Measurements from ENCODE around the gene EXOC3. TPM values are rescaled to one million over a fixed set of nuclear protein-coding genes. Genes with fewer than 3 reads are reported as not detected.

The EXOC3 gene
- total RNA-seq, 1 experiment from 2014 or later = 60.1 TPM

GRCh38 chr5:432201-432927 lies 10.6 kb upstream of the EXOC3 start (continued):
- TF ChIP-seq, protein P1, sequence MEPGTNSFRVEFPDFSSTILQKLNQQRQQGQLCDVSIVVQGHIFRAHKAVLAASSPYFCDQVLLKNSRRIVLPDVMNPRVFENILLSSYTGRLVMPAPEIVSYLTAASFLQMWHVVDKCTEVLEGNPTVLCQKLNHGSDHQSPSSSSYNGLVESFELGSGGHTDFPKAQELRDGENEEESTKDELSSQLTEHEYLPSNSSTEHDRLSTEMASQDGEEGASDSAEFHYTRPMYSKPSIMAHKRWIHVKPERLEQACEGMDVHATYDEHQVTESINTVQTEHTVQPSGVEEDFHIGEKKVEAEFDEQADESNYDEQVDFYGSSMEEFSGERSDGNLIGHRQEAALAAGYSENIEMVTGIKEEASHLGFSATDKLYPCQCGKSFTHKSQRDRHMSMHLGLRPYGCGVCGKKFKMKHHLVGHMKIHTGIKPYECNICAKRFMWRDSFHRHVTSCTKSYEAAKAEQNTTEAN (CRISPR knock-in tag; IDR thresholded peaks at IDR 0.05) = no peak
- TF ChIP-seq ZNF671 (CRISPR knock-in tag; IDR thresholded peaks at IDR 0.05) (no peak), ZNF121 (CRISPR knock-in tag; IDR thresholded peaks at IDR 0.05) (no peak), CBFB (CRISPR knock-in tag; IDR thresholded peaks at IDR 0.05; ENCODE audit: low read depth) (no peak), ZNF138 (CRISPR knock-in tag; conservative IDR thresholded peaks at IDR 0.05) (no peak)
- TF ChIP-seq, protein P2, sequence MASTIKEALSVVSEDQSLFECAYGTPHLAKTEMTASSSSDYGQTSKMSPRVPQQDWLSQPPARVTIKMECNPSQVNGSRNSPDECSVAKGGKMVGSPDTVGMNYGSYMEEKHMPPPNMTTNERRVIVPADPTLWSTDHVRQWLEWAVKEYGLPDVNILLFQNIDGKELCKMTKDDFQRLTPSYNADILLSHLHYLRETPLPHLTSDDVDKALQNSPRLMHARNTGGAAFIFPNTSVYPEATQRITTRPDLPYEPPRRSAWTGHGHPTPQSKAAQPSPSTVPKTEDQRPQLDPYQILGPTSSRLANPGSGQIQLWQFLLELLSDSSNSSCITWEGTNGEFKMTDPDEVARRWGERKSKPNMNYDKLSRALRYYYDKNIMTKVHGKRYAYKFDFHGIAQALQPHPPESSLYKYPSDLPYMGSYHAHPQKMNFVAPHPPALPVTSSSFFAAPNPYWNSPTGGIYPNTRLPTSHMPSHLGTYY (CRISPR knock-in tag; IDR thresholded peaks at IDR 0.05) = no peak

DNA sequence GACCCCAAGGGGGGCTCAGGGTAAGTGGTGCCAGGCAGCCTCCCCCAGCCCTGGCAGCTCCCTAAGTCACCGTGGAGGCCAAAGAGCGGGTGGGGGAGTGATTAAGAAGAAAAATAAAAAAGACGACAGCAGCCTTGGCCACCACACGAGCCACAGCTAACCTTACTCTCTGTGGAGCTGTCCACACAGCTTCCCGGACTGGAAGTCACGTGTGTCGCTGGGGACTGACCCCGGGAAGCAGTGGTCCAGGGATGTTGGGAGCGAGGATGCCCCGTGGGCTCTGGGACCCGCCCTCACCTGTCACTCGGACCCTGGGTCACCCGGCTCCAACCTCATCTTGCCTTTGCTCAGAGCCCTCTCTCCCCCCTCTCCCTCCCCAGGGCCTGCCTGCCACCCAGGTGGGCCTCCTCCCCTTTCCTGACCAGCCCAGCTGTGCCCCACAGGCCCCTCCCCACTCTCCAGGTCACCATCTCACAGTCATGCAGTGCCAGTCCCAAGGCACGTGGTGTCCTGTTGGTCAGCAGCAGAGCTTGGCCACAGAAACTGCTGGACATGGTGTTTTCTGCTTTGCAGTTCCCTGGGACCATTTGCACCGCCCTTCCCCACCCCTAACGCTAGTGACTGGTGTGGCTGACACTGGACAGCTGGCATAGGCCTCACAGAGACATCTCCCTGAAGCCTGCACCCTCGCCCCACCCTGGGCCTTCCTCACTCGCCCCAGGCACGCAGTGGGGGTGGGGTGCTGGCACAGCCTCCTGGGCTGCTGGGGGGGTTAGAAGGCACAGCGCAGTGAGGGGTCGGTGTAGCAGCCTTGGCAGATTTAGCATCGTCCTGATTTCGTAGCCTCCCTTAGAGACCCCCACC lies 9.8 kb upstream of the EXOC3 start:
- Mint-ChIP-seq H3K9me3 (0 out of 2 replicates have a peak, but pooled peaks cover 2% of the 10 kb centered on the region), H3K27me3 (ENCODE audit: low read depth) (no peaks in the 10 kb centered on the region), H3K27ac (no peak overlapping the region), H3K4me3 (no peak overlapping the region), H3K36me3 (no peaks in the 10 kb centered on the region; the same call in 1 of the 2 replicates), H3K4me1 (peaks cover 4% of the 10 kb centered on the region; the same call in 1 of the 2 replicates)
- ChIA-PET POLR2A (no interaction called here), CTCF (interaction anchor here (0.8 to 8.8 kb wide), 7 partner anchors 7 to 116 kb away, joined by 4 to 73 read pairs (median 8); no protein-coding TSS in a partner anchor)
- DNase-seq (ENCODE audit: low spot score) = no peak
- TF ChIP-seq E2F4 (CRISPR knock-in tag; IDR thresholded peaks at IDR 0.05; ENCODE audit: borderline replicate concordance, low read depth) (no peak), ZNF416 (CRISPR knock-in tag; IDR thresholded peaks at IDR 0.05) (no peak), SP1 (CRISPR knock-in tag; conservative IDR thresholded peaks at IDR 0.05) (no peak), NR2C2 (CRISPR knock-in tag; IDR thresholded peaks at IDR 0.05) (no peak), ZBTB21 (CRISPR knock-in tag; IDR thresholded peaks at IDR 0.05; ENCODE audit: borderline replicate concordance) (no peak)
- TF ChIP-seq, protein P3, sequence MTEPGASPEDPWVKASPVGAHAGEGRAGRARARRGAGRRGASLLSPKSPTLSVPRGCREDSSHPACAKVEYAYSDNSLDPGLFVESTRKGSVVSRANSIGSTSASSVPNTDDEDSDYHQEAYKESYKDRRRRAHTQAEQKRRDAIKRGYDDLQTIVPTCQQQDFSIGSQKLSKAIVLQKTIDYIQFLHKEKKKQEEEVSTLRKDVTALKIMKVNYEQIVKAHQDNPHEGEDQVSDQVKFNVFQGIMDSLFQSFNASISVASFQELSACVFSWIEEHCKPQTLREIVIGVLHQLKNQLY (CRISPR knock-in tag; IDR thresholded peaks at IDR 0.05) = no peak
- TF ChIP-seq, protein P4, sequence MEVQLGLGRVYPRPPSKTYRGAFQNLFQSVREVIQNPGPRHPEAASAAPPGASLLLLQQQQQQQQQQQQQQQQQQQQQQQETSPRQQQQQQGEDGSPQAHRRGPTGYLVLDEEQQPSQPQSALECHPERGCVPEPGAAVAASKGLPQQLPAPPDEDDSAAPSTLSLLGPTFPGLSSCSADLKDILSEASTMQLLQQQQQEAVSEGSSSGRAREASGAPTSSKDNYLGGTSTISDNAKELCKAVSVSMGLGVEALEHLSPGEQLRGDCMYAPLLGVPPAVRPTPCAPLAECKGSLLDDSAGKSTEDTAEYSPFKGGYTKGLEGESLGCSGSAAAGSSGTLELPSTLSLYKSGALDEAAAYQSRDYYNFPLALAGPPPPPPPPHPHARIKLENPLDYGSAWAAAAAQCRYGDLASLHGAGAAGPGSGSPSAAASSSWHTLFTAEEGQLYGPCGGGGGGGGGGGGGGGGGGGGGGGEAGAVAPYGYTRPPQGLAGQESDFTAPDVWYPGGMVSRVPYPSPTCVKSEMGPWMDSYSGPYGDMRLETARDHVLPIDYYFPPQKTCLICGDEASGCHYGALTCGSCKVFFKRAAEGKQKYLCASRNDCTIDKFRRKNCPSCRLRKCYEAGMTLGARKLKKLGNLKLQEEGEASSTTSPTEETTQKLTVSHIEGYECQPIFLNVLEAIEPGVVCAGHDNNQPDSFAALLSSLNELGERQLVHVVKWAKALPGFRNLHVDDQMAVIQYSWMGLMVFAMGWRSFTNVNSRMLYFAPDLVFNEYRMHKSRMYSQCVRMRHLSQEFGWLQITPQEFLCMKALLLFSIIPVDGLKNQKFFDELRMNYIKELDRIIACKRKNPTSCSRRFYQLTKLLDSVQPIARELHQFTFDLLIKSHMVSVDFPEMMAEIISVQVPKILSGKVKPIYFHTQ (CRISPR knock-in tag; IDR thresholded peaks at IDR 0.05) = no peak
- TF ChIP-seq, protein P5, sequence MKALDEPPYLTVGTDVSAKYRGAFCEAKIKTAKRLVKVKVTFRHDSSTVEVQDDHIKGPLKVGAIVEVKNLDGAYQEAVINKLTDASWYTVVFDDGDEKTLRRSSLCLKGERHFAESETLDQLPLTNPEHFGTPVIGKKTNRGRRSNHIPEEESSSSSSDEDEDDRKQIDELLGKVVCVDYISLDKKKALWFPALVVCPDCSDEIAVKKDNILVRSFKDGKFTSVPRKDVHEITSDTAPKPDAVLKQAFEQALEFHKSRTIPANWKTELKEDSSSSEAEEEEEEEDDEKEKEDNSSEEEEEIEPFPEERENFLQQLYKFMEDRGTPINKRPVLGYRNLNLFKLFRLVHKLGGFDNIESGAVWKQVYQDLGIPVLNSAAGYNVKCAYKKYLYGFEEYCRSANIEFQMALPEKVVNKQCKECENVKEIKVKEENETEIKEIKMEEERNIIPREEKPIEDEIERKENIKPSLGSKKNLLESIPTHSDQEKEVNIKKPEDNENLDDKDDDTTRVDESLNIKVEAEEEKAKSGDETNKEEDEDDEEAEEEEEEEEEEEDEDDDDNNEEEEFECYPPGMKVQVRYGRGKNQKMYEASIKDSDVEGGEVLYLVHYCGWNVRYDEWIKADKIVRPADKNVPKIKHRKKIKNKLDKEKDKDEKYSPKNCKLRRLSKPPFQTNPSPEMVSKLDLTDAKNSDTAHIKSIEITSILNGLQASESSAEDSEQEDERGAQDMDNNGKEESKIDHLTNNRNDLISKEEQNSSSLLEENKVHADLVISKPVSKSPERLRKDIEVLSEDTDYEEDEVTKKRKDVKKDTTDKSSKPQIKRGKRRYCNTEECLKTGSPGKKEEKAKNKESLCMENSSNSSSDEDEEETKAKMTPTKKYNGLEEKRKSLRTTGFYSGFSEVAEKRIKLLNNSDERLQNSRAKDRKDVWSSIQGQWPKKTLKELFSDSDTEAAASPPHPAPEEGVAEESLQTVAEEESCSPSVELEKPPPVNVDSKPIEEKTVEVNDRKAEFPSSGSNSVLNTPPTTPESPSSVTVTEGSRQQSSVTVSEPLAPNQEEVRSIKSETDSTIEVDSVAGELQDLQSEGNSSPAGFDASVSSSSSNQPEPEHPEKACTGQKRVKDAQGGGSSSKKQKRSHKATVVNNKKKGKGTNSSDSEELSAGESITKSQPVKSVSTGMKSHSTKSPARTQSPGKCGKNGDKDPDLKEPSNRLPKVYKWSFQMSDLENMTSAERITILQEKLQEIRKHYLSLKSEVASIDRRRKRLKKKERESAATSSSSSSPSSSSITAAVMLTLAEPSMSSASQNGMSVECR (CRISPR knock-in tag; IDR thresholded peaks at IDR 0.05; ENCODE audit: borderline replicate concordance) = no peak
- ATAC-seq = no peak

Data from WTC11 (cell line).